T-helper 17 cell (primary cell): ENCODE measurements around the gene HAUS5. TPM values are rescaled to one million over a fixed set of nuclear protein-coding genes. Genes with fewer than 3 reads are reported as not detected.

ENCODE experiments used
- ATAC-seq: fragments of 150-1000 bp; cut with Tn5 transposase; 2 replicates; pipeline ENCODE4 v1.10.0; 2021; ENCODE audit warnings: mild to moderate bottlenecking, moderate library complexity
- DNase-seq, 3 donors: peaks; one replicate each; pipeline versions ENCODE4 v3.0.0 to v3.0.0-alpha.2; 2020 to 2021
- H3K9me3 ChIP-seq: one replicate; pipeline ENCODE4 v1.7.0; 2013; ENCODE audit warnings: low read length, mild to moderate bottlenecking; ENCODE audit not compliant: control insufficient read depth, poor library complexity, severe bottlenecking
- H3K27ac Mint-ChIP-seq: one replicate; pipeline ENCODE4 v1.8.0; 2022; ENCODE audit warnings: mild to moderate bottlenecking, moderate library complexity, mixed read lengths
- H3K27me3 Mint-ChIP-seq: one replicate; pipeline ENCODE4 v1.8.0; 2022; ENCODE audit warnings: mixed read lengths
- H3K36me3 Mint-ChIP-seq: one replicate; pipeline ENCODE4 v1.8.0; 2022; ENCODE audit warnings: low read depth, mixed read lengths
- H3K4me1 Mint-ChIP-seq: one replicate; pipeline ENCODE4 v1.8.0; 2022; ENCODE audit warnings: mild to moderate bottlenecking, mixed read lengths
- H3K4me3 Mint-ChIP-seq: one replicate; pipeline ENCODE4 v1.8.0; 2022; ENCODE audit warnings: mild to moderate bottlenecking, moderate library complexity, mixed read lengths
- total RNA-seq, 4 donors: library from RNA in 2 of 4; stranded (reverse) in 2 of 4; gene quantifications; one replicate each; pipeline ENCODE4 v1.2.3 and lab custom pipeline; 2022 to 2026

HAUS5 gene
- total RNA-seq, 2 donors from 2014 or later, result 24.0 to 27.0 TPM

DNA sequence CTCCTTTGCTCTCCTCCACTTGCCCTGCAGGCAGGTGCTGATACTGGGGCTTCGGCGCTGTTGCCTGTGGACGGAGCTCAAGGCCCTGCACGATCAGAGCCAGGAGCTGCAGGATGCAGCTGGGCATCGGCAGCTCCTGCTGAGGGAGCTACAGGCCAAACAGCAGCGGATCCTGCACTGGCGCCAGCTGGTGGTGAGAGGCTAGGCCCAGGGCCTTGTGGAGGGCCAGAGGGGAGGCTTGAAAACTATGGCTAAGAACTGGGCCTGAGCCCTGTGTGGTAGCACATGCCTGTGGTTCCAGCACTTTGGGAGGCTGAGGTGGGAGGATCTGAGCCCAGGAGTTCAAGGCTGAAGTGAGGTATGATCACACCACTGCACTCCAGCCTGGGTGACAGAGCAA lies 6.3 kb downstream of the HAUS5 start:
- no peak overlapping the region for H3K27ac Mint-ChIP-seq
- no peak for DNase-seq
- H3K4me1 Mint-ChIP-seq, result peaks cover 3% of the 10 kb centered on the region

DNA sequence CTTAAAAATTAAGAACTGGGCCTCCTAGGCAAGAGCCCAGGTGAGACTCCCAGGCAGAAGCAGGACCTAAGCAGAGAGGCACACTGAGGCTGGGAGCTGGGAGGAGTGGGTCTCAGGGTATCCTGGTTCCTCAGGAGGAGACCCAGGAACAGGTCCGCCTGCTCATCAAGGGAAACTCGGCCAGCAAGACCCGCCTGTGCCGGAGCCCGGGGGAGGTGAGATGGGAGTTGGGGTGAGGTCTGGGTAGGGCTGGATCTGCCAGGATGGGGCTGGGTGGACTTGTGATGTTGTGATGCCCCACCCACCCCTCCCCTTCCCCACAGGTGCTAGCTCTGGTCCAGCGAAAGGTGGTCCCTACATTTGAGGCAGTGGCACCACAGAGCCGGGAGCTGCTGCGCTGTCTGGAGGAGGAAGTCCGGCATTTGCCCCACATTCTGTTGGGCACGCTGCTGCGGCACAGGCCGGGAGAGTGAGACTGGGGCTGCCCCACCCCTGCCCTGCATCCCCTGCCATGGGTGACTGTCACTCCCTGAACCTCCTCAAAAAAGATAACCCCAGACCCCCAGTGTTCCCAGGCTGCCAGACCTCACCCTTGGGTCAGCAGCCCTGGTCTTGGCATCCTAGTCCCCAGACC lies 6.9 kb downstream of the HAUS5 start:
- no peak for DNase-seq
- H3K9me3 ChIP-seq, result no peaks in the 10 kb centered on the region
- ATAC-seq, result no peak
- H3K4me1 Mint-ChIP-seq, result peaks cover 3% of the 10 kb centered on the region
- no peaks in the 10 kb centered on the region for H3K27me3 Mint-ChIP-seq
- H3K27ac Mint-ChIP-seq, result no peak overlapping the region
- no peak overlapping the region for H3K4me3 Mint-ChIP-seq
- peaks cover 2% of the 10 kb centered on the region for H3K36me3 Mint-ChIP-seq

More for the DNA sequence above, 6.3 kb downstream of the HAUS5 start:
- H3K9me3 ChIP-seq, result no peaks in the 10 kb centered on the region
- ATAC-seq, result no peak
- H3K36me3 Mint-ChIP-seq, result peaks cover 2% of the 10 kb centered on the region
- no peaks in the 10 kb centered on the region for H3K27me3 Mint-ChIP-seq
- no peak overlapping the region for H3K4me3 Mint-ChIP-seq

DNA sequence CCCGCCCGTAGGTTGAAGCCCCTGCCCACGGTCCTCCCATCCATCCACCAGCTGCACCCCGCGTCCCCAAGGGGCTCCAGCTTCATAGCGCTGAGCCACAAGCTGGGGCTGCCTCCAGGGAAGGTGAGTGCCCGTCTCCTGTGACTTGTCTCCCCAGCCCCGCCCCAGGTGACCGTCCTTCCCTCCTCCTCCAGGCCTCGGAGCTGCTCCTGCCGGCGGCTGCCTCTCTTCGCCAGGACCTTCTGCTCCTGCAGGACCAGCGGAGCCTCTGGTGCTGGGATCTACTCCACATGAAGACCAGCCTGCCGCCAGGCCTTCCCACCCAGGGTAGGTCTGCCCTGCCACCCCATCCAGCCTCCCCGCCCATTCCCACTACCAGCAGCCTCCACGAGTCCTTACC lies 7.5 kb downstream of the HAUS5 start:
- DNase-seq (no peak), ATAC-seq (no peak)
- no peak overlapping the region for H3K27ac Mint-ChIP-seq
- H3K36me3 Mint-ChIP-seq, result peaks cover 2% of the 10 kb centered on the region
- peaks cover 3% of the 10 kb centered on the region for H3K4me1 Mint-ChIP-seq
- H3K4me3 Mint-ChIP-seq, result no peak overlapping the region
- H3K9me3 ChIP-seq, result no peaks in the 10 kb centered on the region
- H3K27me3 Mint-ChIP-seq, result no peaks in the 10 kb centered on the region

DNA sequence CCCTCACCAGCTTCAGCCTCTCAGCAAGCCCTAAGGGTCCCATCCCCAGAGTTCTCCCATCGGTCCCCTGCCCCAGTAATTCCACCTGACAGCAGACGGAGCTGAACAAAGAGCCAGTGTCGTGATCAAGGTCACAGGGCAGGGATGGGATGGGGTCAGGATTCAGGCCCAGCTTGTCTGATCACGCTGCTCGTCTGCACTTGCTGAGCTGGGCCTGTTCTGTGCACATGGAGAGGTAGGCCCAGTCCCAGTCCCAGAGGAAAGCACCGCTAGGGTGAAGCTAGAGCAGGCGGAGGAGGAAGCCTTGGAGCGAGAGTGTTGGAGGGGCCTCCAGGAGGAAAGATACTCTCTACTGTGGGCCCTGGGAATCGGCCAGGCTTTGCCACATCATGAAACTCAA lies 9.2 kb downstream of the HAUS5 start:
- Mint-ChIP-seq H3K27me3 (no peaks in the 10 kb centered on the region), H3K4me3 (no peak overlapping the region), H3K27ac (peak overlapping the region; percentile 51), H3K4me1 (peaks cover 2% of the 10 kb centered on the region), H3K36me3 (no peaks in the 10 kb centered on the region)
- H3K9me3 ChIP-seq, result no peaks in the 10 kb centered on the region
- DNase-seq, result no peak
- ATAC-seq, result no peak

DNA sequence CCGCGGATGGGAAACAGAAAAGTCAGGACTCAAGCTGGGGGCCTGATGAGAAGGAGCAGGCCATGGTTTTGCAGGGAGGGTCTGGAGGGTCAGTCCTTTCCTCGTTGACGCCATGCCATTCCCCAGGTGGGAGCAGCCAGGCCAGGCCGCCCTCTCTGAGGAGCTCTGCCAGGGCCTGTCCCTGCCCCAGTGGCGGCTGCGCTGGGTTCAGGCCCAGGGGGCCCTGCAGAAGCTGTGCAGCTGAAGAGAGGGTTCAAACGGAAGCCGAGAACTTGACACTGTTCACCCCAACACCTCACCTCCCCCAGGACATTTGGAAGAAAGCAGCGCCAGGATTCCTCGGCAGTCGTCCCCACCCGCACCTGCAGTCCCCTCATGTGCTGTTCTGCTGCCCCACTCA lies 10.2 kb downstream of the HAUS5 start:
- Mint-ChIP-seq H3K27ac (no peak overlapping the region), H3K27me3 (no peaks in the 10 kb centered on the region), H3K36me3 (no peaks in the 10 kb centered on the region), H3K4me1 (peaks cover 2% of the 10 kb centered on the region), H3K4me3 (no peak overlapping the region)
- H3K9me3 ChIP-seq, result no peaks in the 10 kb centered on the region
- ATAC-seq (no peak), DNase-seq (no peak)

DNA sequence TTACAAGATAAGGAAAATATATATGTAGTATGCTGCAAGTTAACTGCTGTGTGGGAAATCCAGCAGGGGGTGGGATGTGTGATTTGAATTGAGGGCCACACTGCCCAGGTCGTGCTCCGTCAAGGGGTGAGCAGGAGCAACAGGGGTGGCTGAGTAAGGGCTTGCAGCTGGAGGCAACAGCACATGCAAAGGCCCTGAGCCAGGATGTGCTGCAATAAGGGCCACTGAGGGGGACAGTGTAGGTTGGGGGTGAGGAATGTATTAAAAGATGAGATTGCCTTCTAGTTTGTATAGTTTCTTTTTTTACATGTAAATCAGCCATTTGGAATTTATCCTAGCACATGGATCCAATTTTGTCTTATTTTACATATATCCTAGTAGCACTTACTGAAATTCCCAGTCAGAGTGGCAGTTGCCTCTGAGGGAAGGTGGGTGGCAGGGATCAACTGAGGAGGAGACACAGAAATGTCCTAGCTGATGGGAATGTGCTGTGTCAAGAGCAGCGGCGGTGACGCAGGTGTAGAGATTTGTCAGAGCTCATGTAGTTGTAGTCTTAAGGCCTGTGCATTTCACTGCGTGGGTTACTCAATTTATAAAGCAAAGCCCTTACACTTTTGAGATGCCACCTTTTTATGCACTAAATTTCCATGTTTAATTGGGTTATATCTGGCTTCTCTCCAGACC lies 10.9 kb downstream of the HAUS5 start:
- no peaks in the 10 kb centered on the region for H3K9me3 ChIP-seq
- no peak for DNase-seq
- Mint-ChIP-seq H3K4me3 (no peak overlapping the region), H3K27me3 (no peaks in the 10 kb centered on the region), H3K27ac (no peak overlapping the region), H3K4me1 (peaks cover 6% of the 10 kb centered on the region), H3K36me3 (no peaks in the 10 kb centered on the region)
- no peak for ATAC-seq

DNA sequence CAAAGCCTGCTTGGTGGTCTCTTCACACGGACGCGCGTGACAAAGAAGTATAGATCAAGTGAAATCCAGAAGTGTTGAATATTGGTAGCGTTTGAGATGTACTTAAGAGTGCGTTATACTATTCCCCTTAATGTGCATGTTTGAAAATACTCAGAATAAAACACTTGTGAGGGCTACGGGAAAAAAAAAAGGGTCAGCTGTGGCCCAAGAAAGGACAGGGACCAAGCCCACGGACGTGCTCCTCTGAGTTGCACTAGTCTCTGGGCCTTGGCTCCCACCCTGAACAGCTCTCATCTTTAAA lies 15.7 kb downstream of the HAUS5 start:
- no peaks in the 10 kb centered on the region for H3K9me3 ChIP-seq
- no peak for ATAC-seq
- Mint-ChIP-seq H3K27ac (peak overlapping the region; percentile 97), H3K27me3 (no peaks in the 10 kb centered on the region), H3K4me3 (peak overlapping the region; percentile 99), H3K4me1 (peaks cover 26% of the 10 kb centered on the region), H3K36me3 (peaks cover 14% of the 10 kb centered on the region)
- no peak for DNase-seq

DNA sequence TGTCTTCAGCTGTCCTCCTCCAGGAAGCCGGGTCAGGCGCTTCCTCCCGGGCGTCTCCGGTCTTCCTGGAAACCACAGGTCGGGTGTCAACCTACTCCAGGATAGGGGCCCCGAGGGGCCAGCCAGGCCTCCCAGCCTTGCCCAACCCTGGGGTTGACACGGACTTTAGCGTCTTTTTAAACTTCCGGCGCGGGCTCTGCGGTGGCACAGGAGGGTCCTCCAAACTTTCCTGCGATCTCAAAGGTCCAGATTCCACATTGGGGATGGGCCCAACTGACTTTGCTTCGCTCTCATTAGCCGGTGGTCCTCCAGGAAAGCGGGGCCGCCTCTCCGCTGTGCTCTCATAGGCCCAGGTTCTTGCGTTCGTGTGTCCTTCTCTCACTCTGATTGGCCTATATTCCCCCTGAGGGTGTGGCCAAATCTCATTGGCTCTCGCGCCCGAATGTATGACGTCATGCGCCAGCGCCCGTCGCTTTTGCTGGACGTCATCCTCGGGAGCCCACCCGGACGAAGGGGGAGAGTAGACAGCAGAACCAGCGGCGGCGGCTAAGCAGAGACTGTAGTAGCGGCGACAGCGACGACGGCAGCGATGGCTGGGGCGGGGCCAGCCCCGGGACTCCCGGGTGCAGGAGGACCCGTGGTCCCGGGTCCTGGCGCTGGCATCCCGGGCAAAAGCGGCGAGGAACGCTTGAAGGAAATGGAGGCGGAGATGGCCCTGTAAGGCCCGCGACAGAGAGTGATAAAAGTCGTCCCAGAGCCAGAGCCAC lies 16.2 kb downstream of the HAUS5 start, which contains the start of gene RBM42:
Gene RBM42 (plus strand): TSS at position 472 of the 767 bp plus-strand sequence. CDS start 118 bp downstream, at position 590.
- no peaks in the 10 kb centered on the region for H3K9me3 ChIP-seq
- H3K36me3 Mint-ChIP-seq, result peaks cover 17% of the 10 kb centered on the region
- peak; percentile 84 to 95 (median 91) for DNase-seq
- no peaks in the 10 kb centered on the region for H3K27me3 Mint-ChIP-seq
- peaks cover 28% of the 10 kb centered on the region for H3K4me1 Mint-ChIP-seq
- peak; percentile 99 for ATAC-seq
- H3K4me3 Mint-ChIP-seq, result peak within 1 kb of the TSS; percentile 99
- peak within 1 kb of the TSS; percentile 97 for H3K27ac Mint-ChIP-seq

DNA sequence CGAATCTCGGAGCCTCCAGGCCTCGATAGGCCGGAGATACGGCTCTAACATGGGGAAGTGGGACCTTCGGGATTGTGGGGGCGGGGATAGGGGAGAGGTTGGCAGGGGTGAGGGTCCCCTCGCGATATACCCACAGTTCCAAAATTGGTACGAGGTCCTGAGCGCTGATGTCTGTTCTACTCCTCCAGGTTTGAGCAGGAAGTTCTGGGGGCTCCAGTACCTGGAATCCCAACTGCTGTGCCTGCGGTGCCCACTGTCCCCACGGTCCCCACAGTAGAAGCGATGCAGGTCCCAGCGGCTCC lies 16.7 kb downstream of the HAUS5 start:
- H3K27ac Mint-ChIP-seq, result peak overlapping the region; percentile 97
- DNase-seq (no peak), ATAC-seq (no peak)
- H3K36me3 Mint-ChIP-seq, result peaks cover 17% of the 10 kb centered on the region
- peaks cover 28% of the 10 kb centered on the region for H3K4me1 Mint-ChIP-seq
- no peaks in the 10 kb centered on the region for H3K9me3 ChIP-seq
- no peaks in the 10 kb centered on the region for H3K27me3 Mint-ChIP-seq
- peak overlapping the region; percentile 99 for H3K4me3 Mint-ChIP-seq

DNA sequence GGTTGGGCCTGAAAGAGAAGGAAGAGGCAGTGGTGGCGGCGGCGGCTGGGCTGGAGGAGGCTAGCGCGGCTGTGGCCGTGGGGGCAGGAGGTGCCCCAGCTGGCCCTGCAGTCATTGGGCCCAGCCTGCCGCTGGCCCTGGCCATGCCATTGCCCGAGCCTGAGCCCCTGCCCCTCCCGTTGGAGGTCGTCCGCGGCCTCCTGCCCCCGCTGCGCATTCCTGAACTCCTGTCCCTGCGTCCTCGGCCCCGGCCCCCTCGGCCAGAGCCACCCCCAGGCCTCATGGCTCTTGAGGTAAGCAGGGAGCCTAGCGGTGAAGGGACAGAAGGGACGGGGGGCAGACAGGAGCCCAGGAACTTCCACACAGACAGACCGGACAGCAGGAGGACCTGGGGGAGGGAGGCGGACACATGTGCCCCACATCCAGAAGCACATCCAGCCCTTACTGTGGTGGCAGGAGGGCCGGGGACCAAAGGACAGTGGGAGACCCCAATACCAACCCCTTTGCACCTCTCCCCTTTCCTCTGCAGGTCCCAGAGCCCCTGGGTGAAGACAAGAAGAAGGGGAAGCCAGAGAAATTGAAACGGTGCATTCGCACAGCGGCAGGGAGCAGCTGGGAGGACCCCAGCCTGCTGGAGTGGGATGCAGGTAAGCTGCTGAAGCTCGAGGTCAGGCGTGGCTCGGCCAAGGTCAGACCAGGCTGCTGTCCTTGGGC lies 21.3 kb downstream of the HAUS5 start:
- DNase-seq (no peak), ATAC-seq (no peak)
- no peaks in the 10 kb centered on the region for H3K27me3 Mint-ChIP-seq
- peaks cover 22% of the 10 kb centered on the region for H3K36me3 Mint-ChIP-seq
- no peaks in the 10 kb centered on the region for H3K9me3 ChIP-seq
- no peak overlapping the region for H3K4me3 Mint-ChIP-seq
- peaks cover 19% of the 10 kb centered on the region for H3K4me1 Mint-ChIP-seq
- H3K27ac Mint-ChIP-seq, result no peak overlapping the region

DNA sequence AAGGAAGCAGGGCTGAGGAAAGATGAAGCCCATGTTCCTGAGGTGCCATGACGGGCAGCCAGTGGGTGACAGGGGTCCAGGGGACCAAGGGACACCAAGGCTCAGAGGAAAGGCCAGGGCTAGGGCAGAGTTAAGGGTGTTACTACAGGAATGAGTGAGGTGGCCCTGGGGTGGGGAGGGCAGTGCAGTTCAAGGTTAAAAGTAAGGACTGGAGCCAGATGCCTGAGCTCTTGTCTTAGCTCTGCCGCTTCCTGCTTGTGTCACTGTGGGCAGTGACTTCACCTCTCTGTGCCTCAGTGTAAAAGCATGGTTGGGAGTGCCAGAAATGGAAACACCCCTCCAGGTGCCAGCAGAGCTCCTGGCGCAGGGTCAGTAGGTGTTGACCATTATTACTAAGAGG lies 24.1 kb downstream of the HAUS5 start:
- DNase-seq (no peak), ATAC-seq (no peak)
- Mint-ChIP-seq H3K27me3 (no peaks in the 10 kb centered on the region), H3K36me3 (peaks cover 16% of the 10 kb centered on the region), H3K27ac (no peak overlapping the region), H3K4me1 (peaks cover 8% of the 10 kb centered on the region), H3K4me3 (no peak overlapping the region)
- H3K9me3 ChIP-seq, result no peaks in the 10 kb centered on the region

DNA sequence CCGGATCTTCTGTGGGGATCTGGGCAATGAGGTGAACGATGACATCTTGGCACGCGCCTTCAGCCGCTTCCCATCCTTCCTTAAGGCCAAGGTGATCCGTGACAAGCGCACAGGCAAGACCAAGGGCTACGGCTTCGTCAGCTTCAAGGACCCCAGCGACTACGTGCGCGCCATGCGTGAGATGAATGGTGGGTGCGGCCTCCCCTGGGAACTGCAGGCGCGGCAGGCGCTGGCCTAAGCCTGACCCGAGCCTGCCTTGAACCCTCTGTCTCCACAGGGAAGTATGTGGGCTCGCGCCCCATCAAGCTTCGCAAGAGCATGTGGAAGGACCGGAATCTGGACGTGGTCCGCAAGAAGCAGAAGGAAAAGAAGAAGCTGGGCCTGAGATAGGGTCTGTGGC lies 24.6 kb downstream of the HAUS5 start:
- no peak for DNase-seq
- H3K4me3 Mint-ChIP-seq, result no peak overlapping the region
- H3K4me1 Mint-ChIP-seq, result peaks cover 4% of the 10 kb centered on the region
- no peaks in the 10 kb centered on the region for H3K9me3 ChIP-seq
- H3K36me3 Mint-ChIP-seq, result peaks cover 16% of the 10 kb centered on the region
- H3K27ac Mint-ChIP-seq, result no peak overlapping the region
- H3K27me3 Mint-ChIP-seq, result no peaks in the 10 kb centered on the region
- ATAC-seq, result no peak

DNA sequence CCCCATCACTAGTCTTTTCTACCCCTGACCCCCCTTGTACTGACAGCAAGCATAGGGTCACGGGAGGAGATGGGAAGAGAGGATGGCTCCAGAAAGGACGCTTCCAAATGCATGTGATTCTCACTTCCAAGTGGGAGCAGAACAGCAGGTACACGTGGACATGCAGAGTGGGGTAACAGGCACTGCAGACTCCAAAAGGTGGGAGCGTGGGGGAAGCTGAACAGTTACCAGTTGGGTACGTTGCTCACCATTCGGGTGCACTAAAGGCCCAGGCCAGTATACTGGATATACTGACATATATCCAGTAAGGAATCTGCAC lies 26.7 kb downstream of the HAUS5 start:
- H3K27me3 Mint-ChIP-seq, result no peaks in the 10 kb centered on the region
- no peaks in the 10 kb centered on the region for H3K9me3 ChIP-seq
- peak overlapping the region; percentile 60 for H3K27ac Mint-ChIP-seq
- no peak for DNase-seq
- ATAC-seq, result no peak
- H3K4me1 Mint-ChIP-seq, result peaks cover under 1% of the 10 kb centered on the region
- no peak overlapping the region for H3K4me3 Mint-ChIP-seq
- H3K36me3 Mint-ChIP-seq, result peaks cover 8% of the 10 kb centered on the region
